Body of pancreas (tissue), 4 donors: ENCODE data around the gene MVB12A. TPM values are rescaled to one million over a fixed set of nuclear protein-coding genes. Genes with fewer than 3 reads are reported as not detected.
A peak's percentile ranks its signal among the peaks of the same experiment; 100 is the strongest.

Experiments used
- ATAC-seq: fragments of 150-250 bp; one replicate; pipeline ENCODE4 v1.9.1; 2016
- DNase-seq, 4 donors: peaks; one replicate each; pipeline ENCODE4 v3.0.0-alpha.2; 2019
- H3K27ac ChIP-seq, 4 donors: fragments of 200-600 bp; sonication (generic); 1 replicate in 3 of 4; 2 replicates in 1 of 4; pipeline versions ENCODE4 v1.5.1 to v1.6.1; 2016 to 2019; ENCODE audit warnings: mild to moderate bottlenecking in 1 of 4, mixed read lengths in 1 of 4, moderate library complexity in 1 of 4
- H3K27me3 ChIP-seq, 2 donors: fragments of 200-600 bp; sonication (generic); one replicate each; pipeline ENCODE4 v1.6.0; 2016; ENCODE audit warnings: mild to moderate bottlenecking in 1 of 2
- H3K36me3 ChIP-seq, 2 donors: fragments of 200-600 bp; sonication (generic); replicated peaks in 1 of 2; 2 replicates each; pipeline ENCODE4 v1.5.1; 2016; ENCODE audit warnings: low read depth in 2 of 2; ENCODE audit not compliant: insufficient read depth in 1 of 2
- H3K4me1 ChIP-seq: fragments of 200-600 bp; sonication (generic); one replicate; pipeline ENCODE4 v1.6.0; 2016
- H3K4me3 ChIP-seq, 2 donors: fragments of 200-600 bp; sonication (generic); 1 replicate in 1 of 2; 2 replicates in 1 of 2; pipeline ENCODE4 v1.5.1; 2016 to 2019
- H3K9me3 ChIP-seq, 3 donors: fragments of 200-600 bp; sonication (generic); 1 replicate in 2 of 3; 2 replicates in 1 of 3; pipeline ENCODE4 v1.5.1; 2016
- POLR2A ChIP-seq, 3 donors: fragments of 450-650 bp; IDR thresholded peaks; one replicate each; pipeline ENCODE4 v1.6.1; 2016; ENCODE audit warnings: antibody characterized with exemption in 3 of 3, mild to moderate bottlenecking in 2 of 3
- WGBS, 2 donors: methylation state at CpG; one replicate each; pipeline ENCODE4 v1.1.5; 2017; 5-methylcytosine and 5-hydroxymethylcytosine counted together
- intact Hi-C: fragments of 100-400 bp; cut with DNase I; formaldehyde crosslinking; loops from one replicate; pipeline ENCODE4 v1.15.1; 2023
- total RNA-seq, 2 donors: library from RNA; depleted of rRNA; stranded (reverse); fragments of >200 nt; gene quantifications; one replicate each; pipeline ENCODE4 v1.1.0, GENCODE V29; 2016
- TF ChIP-seq, protein P1 (sequence below), 7 experiments: fragments of 450-650 bp in 4 of 7; fragments of 200-600 bp in 3 of 7; sonication (generic) in 3 of 7; IDR thresholded peaks; one replicate each; pipeline ENCODE4 v1.5.1; 2016 to 2019; ENCODE audit warnings: antibody characterized with exemption in 7 of 7

Gene MVB12A
- total RNA-seq, 2 donors from 2014 or later: 33.3 to 34.8 TPM

GRCh38 chr19:17436094-17436873, 16.4 kb downstream of the MVB12A start:
- intact Hi-C loops: no loop called here
- ATAC-seq (no peak), DNase-seq (no peak)
- 93 to 98% methylated on average over 20 to 25 of the region's 25 CpGs for WGBS, 2 donors
- Histone ChIP-seq H3K27ac (no peak overlapping the region), H3K4me3 (no peak overlapping the region), H3K27me3 (no peaks in the 10 kb centered on the region), H3K36me3 (no peaks in the 10 kb centered on the region), H3K9me3 (no peaks in the 10 kb centered on the region), H3K4me1 (no peaks in the 10 kb centered on the region)
- TF ChIP-seq, protein P1, sequence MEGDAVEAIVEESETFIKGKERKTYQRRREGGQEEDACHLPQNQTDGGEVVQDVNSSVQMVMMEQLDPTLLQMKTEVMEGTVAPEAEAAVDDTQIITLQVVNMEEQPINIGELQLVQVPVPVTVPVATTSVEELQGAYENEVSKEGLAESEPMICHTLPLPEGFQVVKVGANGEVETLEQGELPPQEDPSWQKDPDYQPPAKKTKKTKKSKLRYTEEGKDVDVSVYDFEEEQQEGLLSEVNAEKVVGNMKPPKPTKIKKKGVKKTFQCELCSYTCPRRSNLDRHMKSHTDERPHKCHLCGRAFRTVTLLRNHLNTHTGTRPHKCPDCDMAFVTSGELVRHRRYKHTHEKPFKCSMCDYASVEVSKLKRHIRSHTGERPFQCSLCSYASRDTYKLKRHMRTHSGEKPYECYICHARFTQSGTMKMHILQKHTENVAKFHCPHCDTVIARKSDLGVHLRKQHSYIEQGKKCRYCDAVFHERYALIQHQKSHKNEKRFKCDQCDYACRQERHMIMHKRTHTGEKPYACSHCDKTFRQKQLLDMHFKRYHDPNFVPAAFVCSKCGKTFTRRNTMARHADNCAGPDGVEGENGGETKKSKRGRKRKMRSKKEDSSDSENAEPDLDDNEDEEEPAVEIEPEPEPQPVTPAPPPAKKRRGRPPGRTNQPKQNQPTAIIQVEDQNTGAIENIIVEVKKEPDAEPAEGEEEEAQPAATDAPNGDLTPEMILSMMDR (IDR thresholded peaks at IDR 0.05): no peak

DNA sequence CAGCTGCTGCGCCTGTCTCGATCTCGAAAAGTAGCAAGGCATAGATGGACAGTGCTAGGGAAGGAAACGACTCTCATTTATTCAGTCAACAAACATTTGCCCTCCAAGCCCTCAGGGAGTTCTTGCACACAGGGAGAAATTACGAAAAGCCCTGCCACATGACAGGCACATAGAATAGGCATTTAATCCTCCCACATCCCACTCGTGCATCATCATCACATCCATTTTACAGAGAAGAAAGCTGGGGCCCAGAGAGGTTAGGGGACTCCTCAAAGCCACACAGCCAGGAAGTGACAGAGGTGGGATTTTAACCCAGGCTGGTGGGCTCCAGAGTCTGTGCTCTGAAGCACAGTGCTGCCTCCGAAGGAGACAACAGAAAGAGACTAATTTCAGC, 17.0 kb downstream of the MVB12A start:
- H3K4me3 ChIP-seq: no peak overlapping the region
- no peaks in the 10 kb centered on the region for H3K36me3 ChIP-seq
- no peak overlapping the region for H3K27ac ChIP-seq
- no peaks in the 10 kb centered on the region for H3K27me3 ChIP-seq
- no peaks in the 10 kb centered on the region for H3K9me3 ChIP-seq
- ATAC-seq (no peak), DNase-seq (no peak)
- TF ChIP-seq, protein P1 (IDR thresholded peaks at IDR 0.05): no peak
- TF ChIP-seq POLR2A (IDR thresholded peaks at IDR 0.05): no peak
- H3K4me1 ChIP-seq: no peaks in the 10 kb centered on the region
- intact Hi-C loops: no loop called here
- 81 to 82% methylated on average over 6 to 7 of the region's 7 CpGs for WGBS, 2 donors

DNA sequence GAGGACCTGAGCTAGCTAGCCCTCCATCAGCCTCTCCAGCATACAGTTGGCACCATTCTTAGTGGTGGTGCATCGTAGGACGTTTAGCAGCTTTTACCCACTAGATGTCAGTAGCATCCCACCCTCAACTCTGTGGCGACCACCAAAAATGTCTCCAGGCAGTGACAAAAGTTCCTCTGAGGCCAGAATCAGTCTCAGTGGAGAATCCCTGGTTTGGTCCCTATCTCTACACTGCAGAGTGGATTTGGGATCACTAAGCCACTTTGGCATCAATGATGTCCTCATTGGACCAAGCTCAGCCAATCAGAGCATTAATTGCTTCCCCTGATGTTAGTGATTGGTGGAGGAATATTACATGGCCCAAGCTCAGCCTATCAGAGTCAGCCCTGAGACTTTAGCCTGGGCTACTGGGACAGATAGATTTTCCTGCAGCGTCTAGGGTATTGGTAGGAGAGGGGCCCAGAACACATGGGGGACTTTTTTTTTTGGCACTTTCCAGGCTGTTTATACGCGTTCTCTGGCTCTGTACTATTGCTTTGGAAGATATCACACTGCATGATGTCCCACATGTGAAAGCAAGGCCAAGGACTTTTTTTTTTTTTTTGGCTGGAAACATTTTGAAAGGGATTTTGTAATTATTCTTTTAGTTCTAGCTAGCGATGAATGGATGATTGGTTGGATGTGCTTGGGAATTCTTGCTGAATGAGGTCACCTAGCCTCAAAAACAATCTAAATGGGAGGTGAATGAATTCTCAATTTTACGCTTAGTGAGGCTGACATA, 21.6 kb downstream of the MVB12A start:
- ATAC-seq (peak; percentile 58), DNase-seq (peak in 2 of 4 donors; percentile 14 to 23)
- Histone ChIP-seq H3K27me3 (no peaks in the 10 kb centered on the region), H3K36me3 (no peaks in the 10 kb centered on the region), H3K27ac (no peak overlapping the region), H3K9me3 (no peaks in the 10 kb centered on the region), H3K4me1 (no peaks in the 10 kb centered on the region), H3K4me3 (no peak overlapping the region)
- TF ChIP-seq, protein P1 (IDR thresholded peaks at IDR 0.05): peak in 6 of 7 experiments; percentile 8 to 51 (median 43)
- TF ChIP-seq POLR2A (IDR thresholded peaks at IDR 0.05): no peak
- WGBS, 2 donors: 53 to 68% methylated on average over 8 of the region's 8 CpGs
- intact Hi-C loops: no loop called here

DNA sequence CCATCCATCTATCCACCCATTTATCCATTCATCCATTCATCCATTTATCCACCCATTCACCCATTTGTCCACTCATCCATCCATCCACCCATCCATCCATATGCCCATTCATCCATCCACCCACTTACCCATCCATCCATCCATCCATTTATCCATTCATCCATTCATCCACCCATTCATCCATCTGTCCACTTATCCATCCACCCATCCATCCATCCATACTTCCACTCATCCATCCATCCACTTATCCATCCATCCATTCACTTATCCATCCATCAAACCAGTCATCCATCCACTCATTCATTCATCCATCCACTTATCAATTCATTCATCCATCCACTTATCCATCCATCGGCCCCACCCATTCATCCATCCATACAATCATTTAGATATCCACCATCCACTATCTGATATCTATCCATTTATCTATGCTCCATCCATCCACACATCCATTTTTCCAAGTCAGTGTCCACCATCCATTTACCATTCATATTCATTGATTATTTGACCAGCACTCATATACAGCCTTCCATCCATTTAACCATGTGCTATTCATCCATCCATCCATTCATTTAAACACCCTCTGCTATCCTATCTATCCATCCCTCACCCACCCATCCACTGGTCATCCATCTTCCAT, 25.8 kb downstream of the MVB12A start:
- intact Hi-C loops: no loop called here
- TF ChIP-seq, protein P1 (IDR thresholded peaks at IDR 0.05): no peak
- H3K27me3 ChIP-seq: no peaks in the 10 kb centered on the region
- WGBS, 2 donors: 92% methylated on average over 1 of the region's 1 CpG
- no peak for DNase-seq
- no peak for ATAC-seq
- H3K4me1 ChIP-seq: no peaks in the 10 kb centered on the region
- no peaks in the 10 kb centered on the region for H3K36me3 ChIP-seq
- H3K27ac ChIP-seq: no peak overlapping the region
- no peak overlapping the region for H3K4me3 ChIP-seq
- no peaks in the 10 kb centered on the region for H3K9me3 ChIP-seq
